Stimulated activated CD8-positive, alpha-beta memory T cell treated with anti-CD3 and anti-CD28 coated beads, Interleukin-4, amount 100 ng/mL, for 24 hours (primary cell): Measurements from ENCODE around the gene TAS1R3.

Experiments
- DNase-seq: peaks from one replicate; pipeline ENCODE4 v3.0.0-alpha.2; 2020; ENCODE audit warnings: low read depth

The TAS1R3 gene

GRCh38 chr1:1295154-1295923, 35.7 kb upstream of the TAS1R3 start:
- no peak for DNase-seq

- no peak for DNase-seq
These were observed 34.7 kb upstream of the TAS1R3 start for GRCh38 chr1:1296070-1297061.

- no peak for DNase-seq
These were observed 33.2 kb upstream of the TAS1R3 start for GRCh38 chr1:1297802-1298424.

- no peak for DNase-seq
These were observed 32.0 kb upstream of the TAS1R3 start for GRCh38 chr1:1298861-1299685.

GRCh38 chr1:1299686-1300351, 31.3 kb upstream of the TAS1R3 start:
- no peak for DNase-seq

GRCh38 chr1:1300352-1300739, 30.7 kb upstream of the TAS1R3 start:
- no peak for DNase-seq

GRCh38 chr1:1302006-1302430, 29.1 kb upstream of the TAS1R3 start:
- no peak for DNase-seq

GRCh38 chr1:1302951-1303509, 28.1 kb upstream of the TAS1R3 start:
- DNase-seq, result no peak

- no peak for DNase-seq
These were observed 27.3 kb upstream of the TAS1R3 start for GRCh38 chr1:1303736-1304135.

GRCh38 chr1:1304331-1305299, 26.5 kb upstream of the TAS1R3 start:
- no peak for DNase-seq

GRCh38 chr1:1305300-1306069, 25.6 kb upstream of the TAS1R3 start:
- DNase-seq, result peak; percentile 66

- DNase-seq, result no peak
These were observed 24.9 kb upstream of the TAS1R3 start for GRCh38 chr1:1306070-1306660.

GRCh38 chr1:1306661-1307260, 24.3 kb upstream of the TAS1R3 start:
- no peak for DNase-seq

- DNase-seq, result no peak
These were observed 23.7 kb upstream of the TAS1R3 start for GRCh38 chr1:1307261-1307922.

GRCh38 chr1:1307923-1308755, 22.9 kb upstream of the TAS1R3 start, which contains the start of the genes ACAP3 and PUSL1:
ACAP3 (minus strand) TSS chr1:1307930; CDS start chr1:1307815, 115 bp downstream.
PUSL1 (plus strand) TSS chr1:1308597; CDS start chr1:1308644, 47 bp downstream.
- DNase-seq, result peak; percentile 81

GRCh38 chr1:1308756-1309250, 22.3 kb upstream of the TAS1R3 start:
- no peak for DNase-seq
